CD14-positive monocyte (primary cell): ENCODE measurements around the gene ITLN1. TPM values are rescaled to one million over a fixed set of nuclear protein-coding genes. Genes with fewer than 3 reads are reported as not detected.
"Not testable (repeated sequence)": the region's sequence is repeated elsewhere in the genome, so short reads cannot be mapped to it uniquely, and the experiment has no call there.

Experiments used
- DNase-seq, 3 donors: peaks; one replicate each; pipeline ENCODE4 v3.0.0-alpha.2; 2011 to 2022
- H2AFZ ChIP-seq: 2 replicates; pipeline ENCODE4 v1.6.0; 2012; ENCODE audit warnings: mild to moderate bottlenecking, low read depth, low read length, inconsistent platforms; ENCODE audit not compliant: insufficient read depth, poor library complexity, severe bottlenecking
- H3K27ac ChIP-seq, 2 donors: 1 replicate in 1 of 2; 2 replicates in 1 of 2; pipeline ENCODE4 v1.5.1; 2012 to 2013; ENCODE audit warnings: low read length in 2 of 2, control low read depth in 1 of 2, inconsistent platforms in 1 of 2, low read depth in 1 of 2, mild to moderate bottlenecking in 1 of 2
- H3K27me3 ChIP-seq, 2 donors: one replicate each; pipeline versions ENCODE4 v1.6.0 to v1.6.1; 2011 to 2013; ENCODE audit warnings: low read length in 2 of 2; ENCODE audit not compliant: control insufficient read depth in 2 of 2, insufficient read depth in 2 of 2
- H3K36me3 ChIP-seq, 2 donors: replicated peaks in 1 of 2; 1 replicate in 1 of 2; 2 replicates in 1 of 2; pipeline versions ENCODE4 v1.5.1 to v1.6.1; 2012 to 2013; ENCODE audit warnings: low read length in 2 of 2, control low read depth in 1 of 2, inconsistent platforms in 1 of 2, mild to moderate bottlenecking in 1 of 2; ENCODE audit not compliant: insufficient read depth in 2 of 2, control insufficient read depth in 1 of 2
- H3K4me1 ChIP-seq, 2 donors: 1 replicate in 1 of 2; 2 replicates in 1 of 2; pipeline versions ENCODE4 v1.5.1 to v1.6.1; 2012 to 2013; ENCODE audit warnings: low read length in 2 of 2, control low read depth in 1 of 2, inconsistent platforms in 1 of 2, mild to moderate bottlenecking in 1 of 2, moderate library complexity in 1 of 2; ENCODE audit not compliant: insufficient read depth in 2 of 2, control insufficient read depth in 1 of 2
- H3K4me2 ChIP-seq: replicated peaks from 2 replicates; pipeline ENCODE3; 2012; ENCODE audit warnings: low read length, moderate library complexity, mild to moderate bottlenecking; ENCODE audit not compliant: poor library complexity, severe bottlenecking; ENCODE audit errors: extremely low read depth
- H3K4me3 ChIP-seq, 3 experiments: fragments of 200-600 bp in 1 of 3; sonication (generic) in 1 of 3; replicated peaks in 1 of 3; 1 replicate in 2 of 3; 2 replicates in 1 of 3; pipeline ENCODE4 v1.5.1; 2011 to 2013; ENCODE audit warnings: low read length in 3 of 3, mild to moderate bottlenecking in 3 of 3, control low read depth in 2 of 3, low read depth in 2 of 3, inconsistent platforms in 1 of 3, moderate library complexity in 1 of 3
- H3K79me2 ChIP-seq: 2 replicates; pipeline ENCODE4 v1.6.0; 2012; ENCODE audit warnings: mild to moderate bottlenecking, control low read depth, inconsistent platforms, low read length, moderate library complexity; ENCODE audit not compliant: insufficient read depth
- H3K9ac ChIP-seq: 2 replicates; pipeline ENCODE4 v1.6.0; 2017; ENCODE audit warnings: low read length, mild to moderate bottlenecking; ENCODE audit not compliant: insufficient read depth, poor library complexity, severe bottlenecking
- H3K9me3 ChIP-seq, 2 donors: replicated peaks in 1 of 2; 1 replicate in 1 of 2; 2 replicates in 1 of 2; pipeline versions ENCODE4 v1.5.1 to v1.6.1; 2012 to 2013; ENCODE audit warnings: low read length in 2 of 2, control low read depth in 1 of 2; ENCODE audit not compliant: control insufficient read depth in 1 of 2, insufficient read depth in 1 of 2
- H4K20me1 ChIP-seq: 2 replicates; pipeline ENCODE4 v1.6.0; 2012; ENCODE audit warnings: mild to moderate bottlenecking, low read length, control low read depth, moderate library complexity; ENCODE audit not compliant: insufficient read depth
- H3K27ac Mint-ChIP-seq, 7 donors: one replicate each; pipeline ENCODE4 v1.8.0; 2020; ENCODE audit warnings: mild to moderate bottlenecking in 7 of 7, mixed read lengths in 7 of 7, moderate library complexity in 6 of 7, inconsistent platforms in 2 of 7
- H3K27me3 Mint-ChIP-seq, 3 donors: one replicate each; pipeline ENCODE4 v1.8.0; 2021 to 2022; ENCODE audit warnings: low read depth in 3 of 3, mild to moderate bottlenecking in 3 of 3, mixed read lengths in 3 of 3, moderate library complexity in 3 of 3, inconsistent platforms in 1 of 3
- H3K36me3 Mint-ChIP-seq, 2 donors: one replicate each; pipeline ENCODE4 v1.8.0; 2020; ENCODE audit warnings: mixed read lengths in 2 of 2, inconsistent platforms in 1 of 2, mild to moderate bottlenecking in 1 of 2
- H3K4me1 Mint-ChIP-seq: one replicate; pipeline ENCODE4 v1.8.0; 2020; ENCODE audit warnings: mild to moderate bottlenecking, mixed read lengths
- H3K4me3 Mint-ChIP-seq, 2 donors: one replicate each; pipeline ENCODE4 v1.8.0; 2020; ENCODE audit warnings: mild to moderate bottlenecking in 2 of 2, mixed read lengths in 2 of 2, moderate library complexity in 1 of 2
- H3K9me3 Mint-ChIP-seq, 7 donors: one replicate each; pipeline ENCODE4 v1.8.0; 2020 to 2022; ENCODE audit warnings: mixed read lengths in 7 of 7, mild to moderate bottlenecking in 6 of 7, moderate library complexity in 6 of 7, inconsistent platforms in 2 of 7
- CTCF ChIP-seq: fragments of 200-600 bp; IDR thresholded peaks from one replicate; pipeline ENCODE4 v1.8.0; 2022; ENCODE audit warnings: antibody characterized with exemption, mild to moderate bottlenecking
- WGBS: methylation state at CpG from one replicate; pipeline ENCODE4 v1.1.5; 2013; ENCODE audit warnings: missing lambda C conversion rate; ENCODE audit not compliant: insufficient coverage; 5-methylcytosine and 5-hydroxymethylcytosine counted together
- intact Hi-C, 2 donors: fragments of 100-400 bp; cut with micrococcal nuclease; formaldehyde crosslinking; loops; one replicate each; pipeline versions ENCODE4 v1.15.0 to v1.15.1; 2023
- polyA plus RNA-seq, 3 donors: library from polyadenylated mRNA; depleted of rRNA in 1 of 3; unstranded in 2 of 3; stranded (reverse) in 1 of 3; fragments of 300-500 nt in 2 of 3; fragments of >200 nt in 1 of 3; fragmentation: Illumina TruSeq in 2 of 3; gene quantifications; 1 replicate in 2 of 3; 2 replicates in 1 of 3; pipeline ENCODE4 v1.2.3, GENCODE V29; 2012 to 2021

ITLN1 gene
- polyA plus RNA-seq, 3 donors, result 1.2 to 1.6 (median 1.3) TPM

DNA sequence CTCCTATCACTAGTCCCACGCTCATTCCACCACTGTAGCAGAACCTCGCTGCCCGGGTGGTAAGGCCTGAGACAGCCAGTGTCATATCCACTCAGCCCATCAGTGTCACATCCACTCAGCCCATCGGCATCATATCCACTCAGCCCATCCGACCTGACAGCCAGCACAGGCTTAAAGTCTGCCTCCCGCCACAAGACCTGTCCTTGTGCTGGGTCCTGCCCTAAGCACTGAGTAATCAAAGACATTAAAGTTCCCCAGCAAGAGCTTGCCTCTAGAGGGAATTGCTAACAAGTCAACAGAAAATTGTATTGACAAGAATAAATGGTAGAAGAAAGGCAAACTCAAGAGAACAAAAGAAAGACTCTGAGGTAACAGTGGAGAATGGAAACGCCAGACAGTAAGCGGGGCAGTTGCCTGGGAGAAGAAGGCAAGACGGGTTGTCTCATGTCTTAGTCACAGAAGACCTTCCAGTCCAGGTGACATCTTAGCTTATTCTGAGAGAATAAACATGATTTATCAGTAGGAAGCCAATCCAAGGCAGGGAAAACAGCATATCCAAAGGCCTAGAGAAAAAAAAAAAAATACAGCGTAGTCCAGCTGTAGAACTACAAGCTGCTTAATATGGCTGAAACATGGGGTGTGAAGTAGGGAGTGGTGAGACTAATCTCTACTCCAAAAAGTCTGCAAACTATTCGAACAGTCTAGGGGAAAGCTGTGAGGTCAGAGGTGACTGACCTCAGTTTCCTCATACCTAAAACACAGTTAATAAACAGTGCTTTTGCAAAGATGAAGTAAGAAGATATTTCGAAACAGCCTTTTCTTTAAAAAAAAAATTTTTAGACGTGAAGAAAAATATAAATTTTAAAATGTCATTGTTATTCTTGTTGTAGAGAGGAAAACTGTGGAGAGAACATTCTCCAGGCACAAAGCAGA, 1.1 kb downstream of the ITLN1 start:
- H3K79me2 ChIP-seq, result no peaks in the 10 kb centered on the region
- H2AFZ ChIP-seq, result no peak overlapping the region
- Mint-ChIP-seq H3K4me1 (peaks cover 66% of the 10 kb centered on the region), H3K36me3 (no peaks in the 10 kb centered on the region), H3K27me3 (peaks cover 2 to 3% (median 2%) of the 10 kb centered on the region in 3 donors), H3K27ac (peak overlapping the region; percentile 6 to 79 (median 66)), H3K4me3 (peak overlapping the region in 1 of 2 donors; percentile 21), H3K9me3 (peaks cover 0 to 2% (median 0%) of the 10 kb centered on the region in 7 donors)
- peak in 2 of 3 donors; percentile 27 to 50 for DNase-seq
- WGBS, result 97% methylated on average over 5 of the region's 13 CpGs
- H3K9me3 ChIP-seq, result no peaks in the 10 kb centered on the region
- no peak overlapping the region for H3K4me2 ChIP-seq
- no peak overlapping the region for H3K9ac ChIP-seq
- H4K20me1 ChIP-seq, result no peaks in the 10 kb centered on the region
- no peak overlapping the region for H3K4me3 ChIP-seq
- intact Hi-C loops, result loop anchor here in 1 of 2 donors (10.0 kb wide), 1 partner anchor 61 kb away; no protein-coding TSS in a partner anchor
- peaks cover 63 to 74% of the 10 kb centered on the region in 2 donors for H3K4me1 ChIP-seq
- H3K27me3 ChIP-seq, result no peaks in the 10 kb centered on the region
- TF ChIP-seq CTCF, result no peak
- peak overlapping the region; percentile 49 to 62 for H3K27ac ChIP-seq
- no peaks in the 10 kb centered on the region for H3K36me3 ChIP-seq

DNA sequence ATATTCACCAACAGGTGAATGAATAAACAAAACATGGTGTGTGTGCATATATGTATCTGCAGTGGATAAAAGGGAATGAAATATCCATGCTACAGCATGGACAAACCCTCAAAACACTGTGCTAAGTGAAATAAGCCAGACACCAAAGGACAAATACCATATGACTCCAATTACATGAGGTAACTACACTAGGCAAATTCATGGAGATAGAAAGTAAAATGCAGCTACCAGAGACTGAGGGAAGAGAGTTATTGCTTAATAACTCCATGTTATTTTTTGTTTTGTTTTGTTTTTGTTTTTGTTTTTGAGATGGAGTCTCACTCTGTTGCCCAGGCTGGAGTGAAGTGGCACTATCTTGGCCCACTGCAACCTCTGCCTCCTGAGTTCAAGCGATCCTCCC, 2.4 kb downstream of the ITLN1 start:
- Histone ChIP-seq H3K79me2 (no peaks in the 10 kb centered on the region), H3K27me3 (no peaks in the 10 kb centered on the region), H3K9me3 (no peaks in the 10 kb centered on the region), H4K20me1 (no peaks in the 10 kb centered on the region), H3K4me3 (no peak overlapping the region), H3K36me3 (no peaks in the 10 kb centered on the region), H3K4me2 (no peak overlapping the region), H3K27ac (no peak overlapping the region), H3K9ac (no peak overlapping the region), H3K4me1 (peaks cover 60 to 71% of the 10 kb centered on the region in 2 donors), H2AFZ (no peak overlapping the region)
- TF ChIP-seq CTCF, result no peak
- peaks cover 66% of the 10 kb centered on the region for H3K4me1 Mint-ChIP-seq
- WGBS, result 100% methylated on average over 1 of the region's 1 CpG
- H3K36me3 Mint-ChIP-seq, result no peaks in the 10 kb centered on the region
- peaks cover 0 to 2% (median 0%) of the 10 kb centered on the region in 7 donors for H3K9me3 Mint-ChIP-seq
- no peak for DNase-seq
- peak overlapping the region in 1 of 7 donors; percentile 30 for H3K27ac Mint-ChIP-seq
- intact Hi-C loops, result loop anchor here in 1 of 2 donors (10.0 kb wide), 1 partner anchor 62 kb away; no protein-coding TSS in a partner anchor
- peaks cover 0 to 3% (median 2%) of the 10 kb centered on the region in 3 donors for H3K27me3 Mint-ChIP-seq
- no peak overlapping the region for H3K4me3 Mint-ChIP-seq

DNA sequence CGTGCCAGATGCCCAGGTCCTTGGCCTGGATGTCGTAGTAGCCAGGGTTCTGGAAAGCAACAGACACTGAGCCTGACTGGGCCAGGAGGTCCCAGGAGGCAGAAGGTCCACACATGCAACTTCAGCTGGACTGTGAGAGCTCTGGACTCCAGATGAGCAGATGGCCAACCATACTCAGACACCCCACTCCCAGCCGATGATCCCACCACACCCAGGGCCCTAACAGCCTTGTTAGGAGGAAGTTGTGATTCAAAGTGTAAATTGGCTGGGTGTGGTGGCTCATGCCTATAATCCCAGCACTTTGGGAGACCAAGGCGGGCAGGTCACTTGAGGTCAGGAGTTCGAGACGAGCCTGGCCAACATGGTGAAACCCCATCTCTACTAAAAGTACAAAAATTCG, 3.7 kb downstream of the ITLN1 start:
- not testable (repeated sequence) for H3K9me3 ChIP-seq, H3K4me3 Mint-ChIP-seq, H3K36me3 Mint-ChIP-seq, H3K9me3 Mint-ChIP-seq, H3K36me3 ChIP-seq, H3K27ac ChIP-seq, H3K4me2 ChIP-seq, H3K79me2 ChIP-seq, H3K9ac ChIP-seq, H3K27me3 Mint-ChIP-seq, H4K20me1 ChIP-seq, DNase-seq, H3K27me3 ChIP-seq, H2AFZ ChIP-seq, H3K4me3 ChIP-seq
- H3K4me1 Mint-ChIP-seq, result peaks cover 72% of the 10 kb centered on the region
- WGBS, result 100% methylated on average over 2 of the region's 7 CpGs
- H3K27ac Mint-ChIP-seq, result peak overlapping the region in 1 of 7 donors; percentile 68
- intact Hi-C loops, result loop anchor here in 1 of 2 donors (10.0 kb wide), 1 partner anchor 64 kb away; no protein-coding TSS in a partner anchor
- peaks cover 66 to 75% of the 10 kb centered on the region in 2 donors for H3K4me1 ChIP-seq
